Keratinocyte (primary cell): ENCODE results near the gene NCOA7.

ENCODE experiments used
- CTCF ChIP-seq, 3 experiments: IDR thresholded peaks in 1 of 3; conservative IDR thresholded peaks in 1 of 3; optimal IDR thresholded peaks in 1 of 3; 2 replicates in 2 of 3; 3 replicates in 1 of 3; pipeline versions ENCODE3 to v1.5.1; 2011; ENCODE audit warnings: low read length in 3 of 3, mild to moderate bottlenecking in 3 of 3, moderate library complexity in 2 of 3, control low read depth in 1 of 3, inconsistent platforms in 1 of 3; ENCODE audit not compliant: insufficient read depth in 2 of 3; ENCODE audit errors: extremely low read depth in 1 of 3
- EZH2 ChIP-seq: IDR thresholded peaks from one replicate; pipeline ENCODE4 v1.6.1; 2012; ENCODE audit warnings: inconsistent platforms, mild to moderate bottlenecking, low read length, moderate library complexity

- no peak for TF ChIP-seq EZH2
- no peak for TF ChIP-seq CTCF (optimal IDR thresholded peaks at IDR 0.05 in 1 of 3, IDR thresholded peaks at IDR 0.05 in 1 of 3, conservative IDR thresholded peaks at IDR 0.05 in 1 of 3; ENCODE audit: extremely low read depth in 1 of 3, insufficient read depth in 2 of 3, low read length in 3 of 3)
Observed at GRCh38 chr6:125741336-125741735, 49.4 kb upstream of the NCOA7 start.
